GM12874 (cell line): ENCODE measurements around the gene FGGY.

Experiments
- CTCF ChIP-seq: IDR thresholded peaks from 2 replicates; pipeline ENCODE4 v1.5.1; 2011; ENCODE audit warnings: low read depth, mild to moderate bottlenecking, control low read depth, low read length, moderate library complexity; ENCODE audit not compliant: insufficient read depth

Gene FGGY

GRCh38 chr1:59743324-59744091 is 446.6 kb downstream of the FGGY start:
- TF ChIP-seq CTCF = no peak

- TF ChIP-seq CTCF = no peak
These were observed 450.6 kb downstream of the FGGY start for GRCh38 chr1:59747420-59748024.

GRCh38 chr1:59748123-59748522 is 451.2 kb downstream of the FGGY start:
- no peak for TF ChIP-seq CTCF

- TF ChIP-seq CTCF = no peak
These were observed 453.6 kb downstream of the FGGY start for GRCh38 chr1:59750328-59751003.

GRCh38 chr1:59751004-59751395 is 454.1 kb downstream of the FGGY start:
- TF ChIP-seq CTCF = no peak

GRCh38 chr1:59751801-59752200 is 454.9 kb downstream of the FGGY start:
- TF ChIP-seq CTCF = no peak

- no peak for TF ChIP-seq CTCF
These were observed 455.9 kb downstream of the FGGY start for GRCh38 chr1:59752556-59753414.
